HS-5 (cell line): ENCODE data around the gene TIE1.

Experiments used
- DNase-seq: peaks from one replicate; pipeline ENCODE4 v3.0.0-alpha.2; 2012; ENCODE audit warnings: low read depth

TIE1 gene

DNA sequence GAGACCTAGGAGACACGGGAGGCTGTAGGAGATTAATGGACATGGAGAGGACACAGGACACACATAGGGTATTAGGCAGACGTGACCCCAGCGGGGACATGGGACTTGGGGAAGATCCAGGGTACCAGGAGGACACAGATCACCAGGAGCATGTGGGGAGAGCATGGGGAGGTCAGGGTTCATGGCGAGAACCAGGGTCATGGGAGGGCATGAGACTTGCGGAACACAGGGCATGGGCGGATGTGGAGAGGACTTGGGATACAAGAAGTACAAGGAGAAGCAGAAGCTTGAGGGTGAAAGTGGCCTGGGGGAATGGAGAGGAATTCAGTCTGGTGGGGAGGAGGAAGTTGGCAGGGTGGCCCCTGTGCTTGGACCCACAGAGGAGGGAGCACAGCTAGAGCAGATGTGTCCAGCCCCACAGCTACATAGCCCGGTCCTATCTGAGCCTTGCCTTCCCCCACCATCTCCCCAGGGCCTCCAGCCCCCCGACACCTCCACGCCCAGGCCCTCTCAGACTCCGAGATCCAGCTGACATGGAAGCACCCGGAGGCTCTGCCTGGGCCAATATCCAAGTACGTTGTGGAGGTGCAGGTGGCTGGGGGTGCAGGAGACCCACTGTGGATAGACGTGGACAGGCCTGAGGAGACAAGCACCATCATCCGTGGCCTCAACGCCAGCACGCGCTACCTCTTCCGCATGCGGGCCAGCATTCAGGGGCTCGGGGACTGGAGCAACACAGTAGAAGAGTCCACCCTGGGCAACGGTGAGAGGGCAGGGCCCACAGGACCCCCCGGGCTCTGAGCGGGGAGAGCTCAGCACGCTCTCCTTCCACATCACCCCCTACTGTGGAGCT lies 12.1 kb downstream of the TIE1 start:
- DNase-seq: no peak

DNA sequence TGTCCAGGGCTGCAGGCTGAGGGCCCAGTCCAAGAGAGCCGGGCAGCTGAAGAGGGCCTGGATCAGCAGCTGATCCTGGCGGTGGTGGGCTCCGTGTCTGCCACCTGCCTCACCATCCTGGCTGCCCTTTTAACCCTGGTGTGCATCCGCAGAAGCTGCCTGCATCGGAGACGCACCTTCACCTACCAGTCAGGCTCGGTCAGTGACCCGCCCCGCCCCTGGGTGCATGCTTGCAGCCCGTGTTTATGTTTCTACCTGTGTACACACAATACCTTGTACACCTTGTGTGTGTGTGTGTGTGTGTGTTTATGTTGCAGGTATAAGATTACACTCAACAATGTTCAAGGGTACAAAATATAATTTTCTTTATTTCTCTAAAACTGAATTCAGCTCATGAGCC lies 13.0 kb downstream of the TIE1 start:
- no peak for DNase-seq

DNA sequence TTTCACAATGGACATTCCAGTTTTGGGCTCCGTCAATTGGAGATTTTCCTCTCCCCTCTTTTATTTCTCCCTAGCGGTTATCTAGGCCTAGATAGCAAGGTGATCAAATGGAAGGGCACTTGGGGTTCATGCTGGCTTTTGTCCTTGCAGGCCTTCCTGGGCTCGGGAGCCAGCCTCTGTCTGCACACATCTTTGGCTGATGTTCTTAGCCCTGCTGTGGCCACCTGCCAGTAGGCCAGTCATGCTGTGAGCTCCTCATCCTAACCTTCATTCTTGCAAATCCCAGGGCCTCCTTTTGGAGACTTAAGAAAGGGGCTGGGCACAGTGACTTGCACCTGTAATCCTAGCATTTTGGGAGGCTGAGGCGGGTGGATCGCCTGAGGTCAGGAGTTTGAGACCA lies 13.5 kb downstream of the TIE1 start:
- DNase-seq: no peak

DNA sequence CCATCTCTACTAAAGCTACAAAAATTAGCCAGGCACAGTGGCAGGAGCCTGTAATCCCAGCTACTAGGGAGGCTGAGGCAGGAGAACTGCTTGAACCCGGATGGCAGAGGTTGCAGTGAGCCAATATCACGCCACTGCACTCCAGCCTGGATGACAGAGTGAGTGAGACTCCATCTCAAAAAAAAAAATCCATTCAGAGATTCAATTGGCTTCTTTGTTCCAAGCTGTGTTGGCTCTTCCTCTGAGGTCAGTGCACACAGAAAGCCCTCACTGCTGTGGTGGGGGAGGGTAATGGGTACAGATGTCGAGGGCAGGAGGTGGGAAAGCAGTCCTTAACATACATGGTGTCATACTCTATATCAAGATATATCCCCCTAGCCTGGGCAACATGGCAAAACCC lies 14.7 kb downstream of the TIE1 start:
- no peak for DNase-seq

DNA sequence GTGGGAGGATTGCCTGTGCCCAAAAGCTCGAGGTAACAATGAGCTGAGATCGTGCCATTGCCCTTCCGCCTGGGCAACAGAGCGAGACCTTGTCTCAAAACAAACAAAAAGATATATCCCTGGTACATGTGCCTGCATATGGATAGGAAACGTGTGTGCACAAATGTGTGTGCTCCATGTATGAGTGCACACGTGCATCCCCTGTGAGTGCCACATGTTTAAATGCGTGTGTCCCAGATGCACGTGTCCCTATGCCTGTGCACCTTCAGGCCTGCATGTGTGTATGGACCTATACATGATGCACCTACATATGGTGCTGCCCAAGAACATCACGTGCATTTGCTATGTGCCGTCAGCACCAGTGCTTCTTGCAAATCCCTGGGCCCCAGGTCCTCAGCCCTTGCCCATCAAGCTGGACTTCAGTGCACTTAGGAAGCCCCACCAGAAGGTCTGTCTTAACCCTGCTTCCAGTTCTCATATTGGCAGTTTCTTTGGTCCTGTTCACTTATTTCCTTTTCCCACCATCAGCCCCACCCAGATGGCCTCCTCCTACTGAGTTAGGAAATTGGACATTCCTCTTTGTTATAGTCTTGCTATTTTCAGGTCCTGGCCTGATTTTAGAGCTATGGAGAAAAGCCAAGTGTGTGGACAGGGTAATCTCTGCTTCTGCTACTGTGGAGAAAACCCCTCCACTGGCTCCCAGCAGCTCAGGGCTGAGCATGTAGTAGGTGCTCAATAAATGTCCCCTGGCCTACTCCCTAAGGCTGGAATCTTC lies 15.4 kb downstream of the TIE1 start:
- DNase-seq: no peak

DNA sequence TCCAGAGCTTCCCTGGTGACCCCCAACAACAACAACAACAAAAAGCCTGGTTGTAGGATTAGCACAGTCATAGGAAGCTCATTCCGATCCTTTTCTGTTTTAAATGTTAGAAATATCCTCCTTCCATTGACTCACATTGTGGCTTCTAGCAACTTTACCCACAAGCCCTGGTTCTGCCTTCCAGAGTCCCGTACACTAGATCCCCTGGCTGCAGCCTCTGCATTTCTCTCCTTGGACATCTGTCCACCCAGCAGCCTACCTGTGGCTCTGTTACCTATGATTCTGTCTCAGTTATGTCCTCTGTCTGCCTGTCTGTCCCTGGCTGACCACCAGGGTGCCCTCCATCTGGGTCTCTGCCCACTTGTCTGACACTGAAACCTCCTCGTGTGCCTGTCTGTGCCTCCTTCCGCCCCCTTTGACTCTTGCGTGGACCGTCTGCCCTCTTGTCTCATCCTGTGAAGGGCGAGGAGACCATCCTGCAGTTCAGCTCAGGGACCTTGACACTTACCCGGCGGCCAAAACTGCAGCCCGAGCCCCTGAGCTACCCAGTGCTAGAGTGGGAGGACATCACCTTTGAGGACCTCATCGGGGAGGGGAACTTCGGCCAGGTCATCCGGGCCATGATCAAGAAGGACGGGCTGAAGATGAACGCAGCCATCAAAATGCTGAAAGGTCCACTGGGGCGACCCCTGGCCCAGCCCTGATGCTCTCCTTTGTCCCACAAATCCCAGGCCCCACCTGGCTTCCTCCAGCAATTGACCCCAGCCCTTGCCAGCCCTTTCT lies 16.1 kb downstream of the TIE1 start:
- DNase-seq: no peak

DNA sequence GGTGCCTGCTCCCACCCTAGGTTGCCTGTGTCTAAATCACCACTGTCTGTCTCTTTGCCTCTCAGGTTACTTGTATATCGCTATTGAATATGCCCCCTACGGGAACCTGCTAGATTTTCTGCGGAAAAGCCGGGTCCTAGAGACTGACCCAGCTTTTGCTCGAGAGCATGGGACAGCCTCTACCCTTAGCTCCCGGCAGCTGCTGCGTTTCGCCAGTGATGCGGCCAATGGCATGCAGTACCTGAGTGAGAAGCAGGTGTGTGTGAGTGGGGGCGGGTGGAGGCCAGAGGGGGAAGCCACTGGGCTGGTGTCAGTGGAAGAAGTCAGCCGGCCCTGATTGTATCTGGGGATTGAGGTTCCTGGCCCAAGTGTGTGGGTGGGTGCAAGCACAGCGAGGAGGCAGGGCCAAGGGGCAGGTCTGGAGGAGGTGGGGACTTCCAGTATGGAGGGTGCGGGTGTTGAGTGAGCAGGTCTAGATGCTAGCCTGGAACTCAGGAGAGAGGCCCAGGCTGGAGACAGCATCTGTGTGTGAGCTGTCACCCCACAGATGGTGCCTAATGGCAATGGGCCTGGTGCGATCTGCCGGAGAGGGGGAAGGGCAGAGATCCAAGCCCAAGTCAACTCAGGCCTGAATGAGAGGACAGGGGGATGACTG lies 17.2 kb downstream of the TIE1 start:
- DNase-seq: no peak

DNA sequence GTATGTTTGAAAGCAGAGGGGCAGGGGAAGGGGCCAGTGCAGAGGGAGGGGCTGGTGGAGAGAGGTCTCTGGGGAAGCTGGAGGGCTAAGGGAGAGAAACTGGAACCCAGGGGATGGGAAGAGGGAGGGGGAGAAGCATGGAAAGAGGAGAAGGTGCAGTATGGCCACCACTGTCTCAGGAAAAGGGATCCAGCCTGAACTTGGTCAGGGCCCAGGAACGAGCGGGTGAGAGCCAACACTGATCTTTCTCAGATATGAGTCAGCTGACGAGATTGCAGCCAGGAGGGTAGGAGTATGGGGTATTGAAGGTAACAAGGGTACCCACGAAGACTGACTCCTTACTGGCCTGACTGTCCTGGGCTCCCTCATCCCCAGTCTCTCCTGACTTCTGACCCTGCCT lies 18.0 kb downstream of the TIE1 start:
- no peak for DNase-seq

DNA sequence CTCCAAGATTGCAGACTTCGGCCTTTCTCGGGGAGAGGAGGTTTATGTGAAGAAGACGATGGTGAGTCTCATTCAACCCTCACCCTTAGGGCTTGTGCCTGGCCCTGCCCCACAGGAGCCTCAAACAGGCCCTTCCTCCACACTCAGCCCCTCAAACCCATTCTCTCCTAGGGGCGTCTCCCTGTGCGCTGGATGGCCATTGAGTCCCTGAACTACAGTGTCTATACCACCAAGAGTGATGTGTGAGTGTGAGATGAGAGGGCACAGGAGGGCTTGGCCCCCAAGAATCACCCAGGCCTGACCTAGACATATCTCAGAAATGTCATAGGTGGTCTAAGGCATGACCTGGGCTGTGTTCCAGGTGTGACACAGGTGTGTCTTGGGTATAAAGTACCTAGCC lies 18.5 kb downstream of the TIE1 start:
- no peak for DNase-seq

DNA sequence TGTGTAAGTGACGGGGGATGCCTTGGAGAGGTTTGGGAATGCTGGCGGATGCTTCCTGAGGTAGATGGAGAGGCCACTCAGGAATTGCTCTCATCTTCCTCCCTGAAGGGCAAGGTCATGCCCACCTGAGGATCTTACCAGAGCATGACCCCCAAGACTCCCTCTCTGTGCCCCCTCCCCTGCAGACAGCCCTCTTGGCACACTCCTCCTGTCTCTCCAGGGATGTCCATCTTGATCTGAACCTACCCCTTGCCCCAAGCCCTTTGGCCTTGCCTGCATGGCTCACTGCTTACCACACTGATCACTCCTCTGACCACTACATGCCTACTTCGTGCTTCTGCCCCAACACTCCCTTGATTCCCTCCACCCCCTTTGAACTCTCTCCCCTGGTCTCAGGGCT lies 19.0 kb downstream of the TIE1 start:
- no peak for DNase-seq

DNA sequence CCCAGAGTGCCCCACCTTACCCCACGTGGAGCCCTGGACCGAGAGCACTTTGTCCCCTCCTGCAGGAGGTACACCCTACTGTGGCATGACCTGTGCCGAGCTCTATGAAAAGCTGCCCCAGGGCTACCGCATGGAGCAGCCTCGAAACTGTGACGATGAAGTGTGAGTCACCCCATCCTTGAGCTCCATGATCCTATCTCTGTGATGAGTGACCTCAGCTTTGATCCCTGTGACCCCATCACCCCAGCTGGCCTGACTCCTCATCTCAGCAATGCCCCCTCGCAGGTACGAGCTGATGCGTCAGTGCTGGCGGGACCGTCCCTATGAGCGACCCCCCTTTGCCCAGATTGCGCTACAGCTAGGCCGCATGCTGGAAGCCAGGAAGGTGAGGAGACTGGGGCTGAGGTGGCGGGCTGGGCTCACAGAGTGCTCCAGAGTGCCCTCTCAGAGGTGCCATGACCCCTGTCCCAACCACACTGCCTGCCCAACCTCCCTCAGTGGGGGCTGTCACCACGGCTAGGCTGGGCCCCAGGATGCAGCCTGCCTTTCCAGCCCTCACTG lies 20.6 kb downstream of the TIE1 start:
- DNase-seq: no peak

DNA sequence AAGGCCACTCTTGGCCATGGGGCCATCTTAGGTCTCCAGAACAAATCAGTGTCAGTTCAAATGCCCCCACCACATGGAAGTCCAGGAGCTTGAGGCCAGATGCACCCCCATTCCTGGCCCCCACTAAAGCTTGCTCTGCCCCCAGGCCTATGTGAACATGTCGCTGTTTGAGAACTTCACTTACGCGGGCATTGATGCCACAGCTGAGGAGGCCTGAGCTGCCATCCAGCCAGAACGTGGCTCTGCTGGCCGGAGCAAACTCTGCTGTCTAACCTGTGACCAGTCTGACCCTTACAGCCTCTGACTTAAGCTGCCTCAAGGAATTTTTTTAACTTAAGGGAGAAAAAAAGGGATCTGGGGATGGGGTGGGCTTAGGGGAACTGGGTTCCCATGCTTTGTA lies 21.7 kb downstream of the TIE1 start:
- DNase-seq: no peak

DNA sequence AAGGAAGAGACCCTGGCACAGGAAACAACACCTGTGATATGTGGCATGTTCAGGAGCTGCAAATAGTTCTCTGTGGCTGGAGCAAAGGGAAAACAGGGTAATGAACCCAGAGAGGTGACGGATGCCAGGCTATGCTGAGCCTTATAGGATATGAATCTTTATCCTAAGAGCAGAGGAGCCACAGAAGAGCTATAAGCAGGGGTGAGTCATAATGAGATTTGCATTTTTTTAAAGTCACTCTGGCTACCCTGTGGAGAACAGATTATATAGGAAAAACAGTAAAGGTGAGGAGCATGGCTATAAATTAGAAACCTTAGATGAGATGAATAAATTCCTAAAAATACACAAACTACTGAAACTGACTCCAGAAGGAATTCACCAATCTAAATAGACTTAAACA lies 24.0 kb downstream of the TIE1 start:
- DNase-seq: no peak

DNA sequence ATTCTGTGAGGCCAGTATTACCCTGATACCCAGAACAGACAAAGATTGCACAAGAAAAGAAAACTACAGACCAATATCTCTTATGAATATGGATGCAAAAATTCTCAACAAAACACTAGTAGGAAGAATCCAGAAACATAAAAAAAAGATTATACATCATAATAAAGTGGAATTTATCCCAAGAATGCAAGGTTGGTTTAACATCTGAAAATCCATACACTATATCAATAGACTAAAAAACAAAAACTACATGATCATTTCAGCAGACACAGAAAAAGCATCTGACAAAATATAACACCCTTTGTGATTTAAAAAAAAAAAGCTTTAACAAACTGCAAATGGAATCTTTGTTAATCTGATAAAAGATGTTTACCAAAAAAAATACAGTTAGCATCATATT lies 24.6 kb downstream of the TIE1 start:
- no peak for DNase-seq

DNA sequence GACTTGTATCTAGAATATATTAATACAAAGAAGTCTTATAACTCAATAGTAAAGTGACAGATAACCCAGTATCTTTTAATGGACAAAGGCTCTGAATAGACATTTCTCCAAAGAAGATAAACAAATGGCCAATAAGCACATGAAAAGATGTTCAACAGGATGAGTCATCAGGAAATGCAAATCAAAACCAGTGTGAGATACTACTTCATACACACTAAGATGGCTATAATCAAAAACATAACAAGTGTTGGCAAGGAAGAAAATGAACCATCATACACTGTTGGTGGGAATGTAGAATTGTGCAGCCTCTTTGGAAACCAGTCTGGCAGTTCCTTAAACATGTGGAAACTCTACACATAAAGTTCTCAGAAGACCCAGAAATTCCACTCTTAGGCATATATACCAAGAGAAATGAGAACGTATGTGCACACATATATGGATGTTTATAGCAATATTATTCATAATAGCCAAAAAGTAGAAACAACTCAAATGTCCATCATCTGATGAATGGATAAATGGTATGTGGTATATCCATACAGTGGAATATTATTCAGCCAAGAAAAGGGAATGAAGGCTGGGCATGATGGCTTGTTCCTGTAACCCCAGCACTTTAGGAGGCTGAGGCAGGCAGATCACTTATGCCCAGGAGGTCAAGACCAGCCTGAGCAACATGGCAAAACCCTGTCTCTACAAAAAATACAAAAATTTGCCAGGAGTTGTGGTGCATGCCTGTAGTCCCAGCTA lies 26.9 kb downstream of the TIE1 start:
- DNase-seq: peak; percentile 20

DNA sequence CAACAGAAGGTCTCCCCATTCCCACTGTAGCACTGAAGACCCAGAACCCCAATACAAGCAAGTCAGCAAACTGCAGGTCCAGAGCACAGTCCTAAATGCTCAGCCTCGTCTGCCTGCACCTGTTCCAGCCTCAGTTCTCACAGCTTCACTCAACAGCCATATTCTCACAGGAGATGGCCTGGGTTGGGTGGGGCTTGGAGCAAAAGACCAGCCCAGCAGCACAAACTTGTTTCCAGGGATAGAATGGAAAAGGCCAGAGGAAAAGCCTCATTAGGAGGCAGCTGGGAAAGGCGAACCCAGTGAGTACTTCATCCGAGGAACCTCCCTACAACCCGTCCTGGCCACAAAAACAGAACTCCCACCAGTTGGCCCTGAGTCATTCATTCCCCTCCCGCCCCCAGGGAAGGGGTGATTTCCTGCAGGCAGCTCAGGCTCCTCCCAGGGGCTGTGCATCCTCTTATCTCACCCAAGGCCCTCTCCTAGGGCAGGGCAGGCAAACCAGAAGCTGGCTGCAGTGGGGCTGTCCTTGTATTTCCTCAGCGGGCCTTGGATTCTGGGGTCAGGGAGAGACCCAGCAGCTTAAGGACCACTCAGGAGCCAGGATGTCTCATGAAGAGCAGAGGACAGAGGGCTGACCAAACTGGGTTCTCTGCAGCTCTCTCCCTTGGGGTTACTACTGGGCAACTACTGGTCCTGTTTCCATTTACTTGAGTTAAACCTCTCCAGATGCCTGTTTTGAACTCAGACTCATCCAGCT lies 29.4 kb downstream of the TIE1 start:
- DNase-seq: peak; percentile 58

DNA sequence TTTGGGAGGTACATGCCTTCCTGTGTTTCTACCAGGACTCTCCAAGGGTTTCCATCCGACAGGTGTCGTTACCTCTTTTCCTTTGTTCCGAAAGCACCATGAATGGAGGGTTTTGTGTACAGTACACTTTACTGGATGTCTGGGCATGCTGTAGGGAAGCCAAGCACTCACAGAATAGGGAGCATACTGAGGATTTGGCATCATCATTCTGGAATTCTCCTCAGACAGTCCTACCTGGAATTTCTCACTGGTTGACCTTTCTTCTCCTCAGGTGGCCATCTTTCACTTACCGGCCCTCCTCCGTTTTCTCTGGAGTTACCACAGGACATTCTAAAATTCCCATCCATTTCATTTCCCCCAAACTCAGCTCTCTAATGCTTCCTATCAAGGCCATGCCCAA lies 30.9 kb downstream of the TIE1 start:
- DNase-seq: no peak

DNA sequence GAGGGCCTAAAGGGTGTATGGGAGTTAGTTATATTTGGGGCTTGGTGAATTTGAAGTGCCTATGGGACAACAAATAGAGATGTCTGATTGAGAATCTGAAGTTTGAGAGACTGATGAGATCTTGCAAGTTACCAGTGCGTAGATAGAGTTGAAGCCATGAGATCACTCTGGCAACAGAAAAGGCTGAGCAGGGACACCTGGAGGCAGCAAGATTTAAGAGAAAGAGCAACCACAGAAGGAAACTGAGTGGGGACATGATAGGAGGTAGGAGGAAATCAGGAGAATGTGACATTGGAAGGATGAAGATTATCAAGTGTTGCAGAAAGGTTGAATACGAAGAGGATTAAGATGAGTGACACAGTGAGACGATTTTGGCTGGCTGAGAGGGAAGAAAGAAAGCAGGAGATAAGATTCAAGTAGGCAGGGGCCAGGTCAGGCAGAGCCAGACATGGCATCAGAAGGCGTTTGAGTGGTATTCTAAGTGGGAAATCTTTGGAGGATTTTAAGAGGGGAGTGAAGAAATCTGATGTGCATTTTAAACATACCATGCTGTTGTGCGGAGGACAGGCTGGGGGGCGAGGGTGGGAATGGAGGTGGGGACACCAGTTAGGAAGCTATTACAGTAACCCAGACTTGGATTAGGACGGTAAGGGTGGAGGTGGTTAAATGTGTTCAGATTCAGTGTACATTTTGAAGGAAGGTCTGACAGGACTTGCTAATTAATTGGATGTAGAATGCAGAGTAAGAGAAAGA lies 33.8 kb downstream of the TIE1 start:
- no peak for DNase-seq

DNA sequence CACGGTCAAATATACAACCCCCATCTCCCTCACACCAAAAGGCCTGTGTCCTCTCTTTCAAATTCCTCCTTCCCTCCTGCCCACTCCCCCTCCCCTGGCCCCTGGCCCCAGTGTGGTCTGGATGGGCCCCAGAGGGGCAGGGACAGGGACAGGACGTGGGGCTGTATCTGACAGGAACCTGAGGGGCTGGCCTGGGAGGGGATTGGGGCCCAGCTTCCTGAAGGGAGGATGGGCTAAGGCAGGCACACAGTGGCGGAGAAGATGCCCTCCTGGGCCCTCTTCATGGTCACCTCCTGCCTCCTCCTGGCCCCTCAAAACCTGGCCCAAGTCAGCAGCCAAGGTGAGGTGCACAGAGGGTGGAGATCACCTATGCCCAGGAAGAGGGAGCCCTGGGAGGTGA lies 36.8 kb downstream of the TIE1 start, which contains the start of gene MPL:
Gene MPL (plus strand): TSS at position 231 of the 400 bp plus-strand sequence. CDS start 31 bp downstream, at position 262.
- no peak for DNase-seq

DNA sequence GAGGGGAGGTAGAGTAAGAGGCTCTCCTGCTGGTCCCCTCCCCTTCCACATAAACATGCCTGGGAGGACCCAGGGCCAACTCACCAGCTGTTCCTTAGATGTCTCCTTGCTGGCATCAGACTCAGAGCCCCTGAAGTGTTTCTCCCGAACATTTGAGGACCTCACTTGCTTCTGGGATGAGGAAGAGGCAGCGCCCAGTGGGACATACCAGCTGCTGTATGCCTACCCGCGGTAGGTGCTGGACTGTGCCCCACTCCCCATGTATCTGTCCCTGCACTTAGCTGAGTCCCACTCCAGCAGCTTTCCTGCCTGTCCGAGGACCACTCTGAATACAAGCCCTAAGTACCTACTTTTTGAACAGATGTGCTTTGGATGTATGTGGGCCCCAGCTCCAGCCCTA lies 37.2 kb downstream of the TIE1 start:
- DNase-seq: no peak
